Astrocyte of the cerebellum (primary cell): Measurements from ENCODE around the gene WDR20.
A peak's percentile ranks its signal among the peaks of the same experiment; 100 is the strongest.

Experiments
- DNase-seq: peaks from one replicate; pipeline ENCODE4 v3.0.0-alpha.2; 2011; ENCODE audit warnings: low read depth
- H3K4me3 ChIP-seq: 2 replicates; pipeline ENCODE4 v1.5.1; 2011; ENCODE audit warnings: mild to moderate bottlenecking, low read depth, low read length, moderate library complexity
- CTCF ChIP-seq: IDR thresholded peaks from 2 replicates; pipeline ENCODE4 v1.5.1; 2012; ENCODE audit warnings: low read length, low read depth, moderate library complexity, mild to moderate bottlenecking; ENCODE audit errors: missing control alignments
- in situ Hi-C: cut with HindIII; loops from 2 replicates; pipeline ENCODE4 v1.10.0; 2017; ENCODE audit warnings: low sequenced_read_pairs

The WDR20 gene

GRCh38 chr14:102185360-102185759, 45.7 kb downstream of the WDR20 start:
- H3K4me3 ChIP-seq, result no peak overlapping the region
- TF ChIP-seq CTCF, result no peak
- in situ Hi-C loops, result no loop called here
- DNase-seq, result no peak

- peak; percentile 82 for DNase-seq
- H3K4me3 ChIP-seq, result no peak overlapping the region
- TF ChIP-seq CTCF, result no peak
- in situ Hi-C loops, result no loop called here
Observed at GRCh38 chr14:102187044-102187443, 47.3 kb downstream of the WDR20 start.

GRCh38 chr14:102187568-102188001, 47.9 kb downstream of the WDR20 start:
- in situ Hi-C loops, result no loop called here
- TF ChIP-seq CTCF, result no peak
- no peak overlapping the region for H3K4me3 ChIP-seq
- no peak for DNase-seq

- in situ Hi-C loops, result no loop called here
- no peak for DNase-seq
- no peak overlapping the region for H3K4me3 ChIP-seq
- no peak for TF ChIP-seq CTCF
Observed at GRCh38 chr14:102188187-102188586, 48.5 kb downstream of the WDR20 start.

- no peak for DNase-seq
- no peak overlapping the region for H3K4me3 ChIP-seq
- no peak for TF ChIP-seq CTCF
- in situ Hi-C loops, result no loop called here
Observed at GRCh38 chr14:102189874-102190273, 50.2 kb downstream of the WDR20 start.

GRCh38 chr14:102192840-102193502, 53.3 kb downstream of the WDR20 start:
- H3K4me3 ChIP-seq, result no peak overlapping the region
- DNase-seq, result no peak
- no peak for TF ChIP-seq CTCF
- in situ Hi-C loops, result no loop called here
